ENCODE data around the gene CBLN3. TPM values are rescaled to one million over a fixed set of nuclear protein-coding genes. Genes with fewer than 3 reads are reported as not detected.

The CBLN3 gene
- total RNA-seq, 2 experiments from 2014 or later: 2.9 TPM

- CTCF ChIA-PET: interaction anchor here (1.1 to 7.0 kb wide), 9 partner anchors 13 to 87 kb away, joined by 3 to 33 read pairs (median 7); partner anchors contain the start of genes CBLN3, KHNYN and NYNRIN
- Mint-ChIP-seq H3K9me3 (no peaks in the 10 kb centered on the region), H3K36me3 (ENCODE audit: low read depth) (no peaks in the 10 kb centered on the region), H3K27ac (no peak overlapping the region), H3K4me1 (ENCODE audit: low read depth) (no peaks in the 10 kb centered on the region), H3K4me3 (no peak overlapping the region), H3K27me3 (no peaks in the 10 kb centered on the region)
- intact Hi-C loops (cut with micrococcal nuclease): no loop called here
- POLR2A ChIA-PET: interaction anchor here (0.8 kb wide), 1 partner anchor 64 kb away, joined by 4 read pairs; no protein-coding TSS in a partner anchor
- ATAC-seq (peak; percentile 87), DNase-seq (peak; percentile 49)
- TF ChIP-seq CTCF (IDR thresholded peaks at IDR 0.05): peak; percentile 57
These were observed 17.8 kb downstream of the CBLN3 start for GRCh38 chr14:24411443-24412389.

- Mint-ChIP-seq H3K36me3 (ENCODE audit: low read depth) (no peaks in the 10 kb centered on the region), H3K4me3 (no peak overlapping the region), H3K27ac (no peak overlapping the region), H3K27me3 (peaks cover 3% of the 10 kb centered on the region), H3K4me1 (ENCODE audit: low read depth) (no peaks in the 10 kb centered on the region), H3K9me3 (no peaks in the 10 kb centered on the region)
- intact Hi-C loops (cut with micrococcal nuclease): no loop called here
- no peak for DNase-seq
- ChIA-PET CTCF (interaction anchor here (1.0 to 2.8 kb wide), 8 partner anchors 11 to 76 kb away, joined by 3 to 8 read pairs (median 6); partner anchors contain the start of gene NYNRIN), POLR2A (interaction anchor here (1.9 kb wide), 1 partner anchor 14 kb away, joined by 8 read pairs; no protein-coding TSS in a partner anchor)
- no peak for ATAC-seq
- no peak for TF ChIP-seq CTCF (IDR thresholded peaks at IDR 0.05)
These were observed 19.5 kb downstream of the CBLN3 start for GRCh38 chr14:24409956-24410355.

- ChIA-PET CTCF (interaction anchor here (0.9 to 2.8 kb wide), 8 partner anchors 9 to 75 kb away, joined by 3 to 8 read pairs (median 6); partner anchors contain the start of gene NYNRIN), POLR2A (interaction anchor here (1.4 to 1.9 kb wide), 2 partner anchors 14 to 22 kb away, joined by 4 to 8 read pairs; no protein-coding TSS in a partner anchor)
- intact Hi-C loops (cut with micrococcal nuclease): no loop called here
These were observed 20.3 kb downstream of the CBLN3 start for GRCh38 chr14:24409192-24409591.

GRCh38 chr14:24408764-24409163 is 20.7 kb downstream of the CBLN3 start:
- ChIA-PET CTCF (interaction anchor here (0.9 to 2.8 kb wide), 8 partner anchors 8 to 75 kb away, joined by 3 to 8 read pairs (median 6); partner anchors contain the start of gene NYNRIN), POLR2A (interaction anchor here (1.4 to 1.9 kb wide), 2 partner anchors 15 to 22 kb away, joined by 4 to 8 read pairs; no protein-coding TSS in a partner anchor)
- DNase-seq: no peak
- TF ChIP-seq CTCF (IDR thresholded peaks at IDR 0.05): no peak
- no peak for ATAC-seq
- no peak overlapping the region for H3K4me3 Mint-ChIP-seq
- peaks cover 5% of the 10 kb centered on the region for H3K27me3 Mint-ChIP-seq
- intact Hi-C loops (cut with micrococcal nuclease): no loop called here
- no peaks in the 10 kb centered on the region for H3K4me1 Mint-ChIP-seq (ENCODE audit: low read depth)
- H3K27ac Mint-ChIP-seq: no peak overlapping the region
- H3K36me3 Mint-ChIP-seq (ENCODE audit: low read depth): no peaks in the 10 kb centered on the region
- H3K9me3 Mint-ChIP-seq: no peaks in the 10 kb centered on the region

More at GRCh38 chr14:24409192-24409591, 20.3 kb downstream of the CBLN3 start:
- Mint-ChIP-seq H3K27ac (no peak overlapping the region), H3K9me3 (no peaks in the 10 kb centered on the region), H3K27me3 (peaks cover 3% of the 10 kb centered on the region), H3K4me3 (no peak overlapping the region), H3K36me3 (ENCODE audit: low read depth) (no peaks in the 10 kb centered on the region), H3K4me1 (ENCODE audit: low read depth) (no peaks in the 10 kb centered on the region)
- no peak for TF ChIP-seq CTCF (IDR thresholded peaks at IDR 0.05)
- ATAC-seq (no peak), DNase-seq (no peak)
